PC-9 (cell line): ENCODE measurements around the gene VWDE.

ENCODE experiments used
- EZH2 ChIP-seq: fragments of 200-600 bp; sonication (generic); IDR thresholded peaks from 2 replicates; pipeline ENCODE4 v1.8.0; 2017; ENCODE audit warnings: antibody characterized with exemption, low read depth
- TF ChIP-seq, protein P1 (sequence below): fragments of 200-600 bp; sonication (generic); conservative IDR thresholded peaks from 2 replicates; pipeline ENCODE4 v1.6.1; 2017; ENCODE audit warnings: mixed run types, antibody characterized with exemption, mild to moderate bottlenecking, moderate library complexity

DNA sequence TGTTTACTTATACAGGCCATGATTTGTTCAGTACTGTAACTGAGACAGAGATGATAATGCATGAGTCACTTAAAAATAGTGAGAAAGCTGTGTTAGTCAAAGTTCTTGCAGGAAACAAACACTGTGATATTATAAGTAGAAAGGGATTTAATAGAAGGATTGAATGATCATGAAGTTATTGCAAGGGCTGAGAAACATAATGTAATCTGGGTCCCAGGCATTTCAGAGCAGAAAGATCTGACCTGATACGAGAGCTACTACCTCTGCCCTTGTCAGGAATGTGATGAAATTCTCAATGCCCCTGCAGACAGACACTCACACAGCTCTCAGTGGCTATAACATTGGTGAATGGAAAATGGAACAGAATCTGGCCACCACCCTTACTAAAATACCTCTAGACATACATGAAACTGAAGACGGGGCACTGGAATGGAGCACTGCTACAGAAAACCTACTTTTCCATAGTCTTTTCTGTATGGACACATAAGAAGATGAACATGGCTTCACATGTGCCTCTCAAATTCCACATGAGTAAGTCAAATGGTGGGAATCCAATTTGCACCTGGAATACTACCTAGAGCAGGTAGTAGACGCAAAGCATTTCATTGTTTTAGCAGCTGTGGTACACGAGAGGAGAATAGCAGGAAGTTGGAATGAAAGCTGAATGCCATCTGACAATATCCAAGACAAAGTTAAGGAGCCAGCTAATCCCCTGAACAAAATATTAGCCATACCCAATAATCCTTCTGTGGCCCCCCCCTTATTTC is 19.1 kb upstream of the VWDE start:
- TF ChIP-seq EZH2, result no peak
- TF ChIP-seq, protein P1, sequence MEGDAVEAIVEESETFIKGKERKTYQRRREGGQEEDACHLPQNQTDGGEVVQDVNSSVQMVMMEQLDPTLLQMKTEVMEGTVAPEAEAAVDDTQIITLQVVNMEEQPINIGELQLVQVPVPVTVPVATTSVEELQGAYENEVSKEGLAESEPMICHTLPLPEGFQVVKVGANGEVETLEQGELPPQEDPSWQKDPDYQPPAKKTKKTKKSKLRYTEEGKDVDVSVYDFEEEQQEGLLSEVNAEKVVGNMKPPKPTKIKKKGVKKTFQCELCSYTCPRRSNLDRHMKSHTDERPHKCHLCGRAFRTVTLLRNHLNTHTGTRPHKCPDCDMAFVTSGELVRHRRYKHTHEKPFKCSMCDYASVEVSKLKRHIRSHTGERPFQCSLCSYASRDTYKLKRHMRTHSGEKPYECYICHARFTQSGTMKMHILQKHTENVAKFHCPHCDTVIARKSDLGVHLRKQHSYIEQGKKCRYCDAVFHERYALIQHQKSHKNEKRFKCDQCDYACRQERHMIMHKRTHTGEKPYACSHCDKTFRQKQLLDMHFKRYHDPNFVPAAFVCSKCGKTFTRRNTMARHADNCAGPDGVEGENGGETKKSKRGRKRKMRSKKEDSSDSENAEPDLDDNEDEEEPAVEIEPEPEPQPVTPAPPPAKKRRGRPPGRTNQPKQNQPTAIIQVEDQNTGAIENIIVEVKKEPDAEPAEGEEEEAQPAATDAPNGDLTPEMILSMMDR, result no peak
